Measurements from ENCODE around the gene S100PBP.

Gene S100PBP

DNA sequence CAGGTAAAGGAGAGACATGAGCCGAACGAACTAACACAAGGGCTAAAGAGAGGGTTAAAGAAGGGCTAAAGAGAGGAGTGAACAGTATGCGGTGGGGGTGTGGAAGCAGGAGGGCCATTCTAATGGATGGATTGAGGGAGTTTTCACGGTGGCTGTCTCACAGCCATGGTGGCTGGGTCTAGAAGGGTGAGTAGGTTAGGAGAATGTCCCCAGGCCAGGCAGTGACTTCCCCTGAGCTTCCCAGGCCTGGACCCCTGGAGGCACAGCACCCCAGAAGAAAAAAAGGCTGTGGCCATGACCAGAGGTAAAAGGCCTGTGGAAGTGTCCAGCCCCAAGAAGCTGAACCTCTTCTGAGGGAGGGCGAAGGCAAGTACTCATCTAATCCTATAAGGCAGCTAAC lies 49.7 kb downstream of the S100PBP start:
- H3K4me3 ChIP-seq (ENCODE audit: low read length) = no peak overlapping the region
- no peaks in the 10 kb centered on the region for H3K9me3 ChIP-seq (ENCODE audit: control insufficient read depth, low read depth, low read length)
- H3K9ac ChIP-seq (ENCODE audit: low read length) = no peak overlapping the region
- peaks cover 31% of the 10 kb centered on the region for H3K27me3 ChIP-seq (ENCODE audit: control insufficient read depth, insufficient read depth, low read length)
- no peaks in the 10 kb centered on the region for H3K36me3 ChIP-seq (ENCODE audit: control insufficient read depth, low read depth, low read length)
- peaks cover 18% of the 10 kb centered on the region for H3K4me1 ChIP-seq (ENCODE audit: control insufficient read depth, low read depth, low read length)
- no peak overlapping the region for H3K27ac ChIP-seq (ENCODE audit: low read length)

- Histone ChIP-seq H3K9ac (ENCODE audit: low read length) (no peak overlapping the region), H3K36me3 (ENCODE audit: control insufficient read depth, low read depth, low read length) (no peaks in the 10 kb centered on the region), H3K4me3 (ENCODE audit: low read length) (no peak overlapping the region), H3K27me3 (ENCODE audit: control insufficient read depth, insufficient read depth, low read length) (peaks cover 33% of the 10 kb centered on the region), H3K27ac (ENCODE audit: low read length) (no peak overlapping the region), H3K4me1 (ENCODE audit: control insufficient read depth, low read depth, low read length) (peaks cover 19% of the 10 kb centered on the region), H3K9me3 (ENCODE audit: control insufficient read depth, low read depth, low read length) (no peaks in the 10 kb centered on the region)
Measured at GRCh38 chr1:32867671-32868070, 50.2 kb downstream of the S100PBP start.

DNA sequence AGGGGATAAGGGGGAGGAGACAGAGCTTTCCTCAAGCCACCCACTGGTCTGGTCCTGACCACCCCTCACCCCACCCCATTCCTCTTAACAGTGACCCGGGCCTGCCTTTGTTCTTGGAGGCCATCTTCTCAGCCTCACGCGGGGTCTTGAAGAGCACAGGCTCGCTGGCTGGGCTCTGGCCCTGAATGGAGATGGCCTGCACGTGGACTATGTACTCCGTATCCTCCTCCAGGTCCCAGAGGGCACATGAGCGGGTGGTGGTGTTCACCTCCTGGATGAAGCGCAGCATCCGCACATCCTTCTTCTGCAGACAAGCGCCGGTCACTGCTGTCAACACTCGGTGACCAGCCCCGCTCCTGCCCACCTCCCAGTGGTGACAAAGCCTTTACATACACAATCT lies 50.6 kb downstream of the S100PBP start:
- Histone ChIP-seq H3K4me3 (ENCODE audit: low read length) (no peak overlapping the region), H3K9me3 (ENCODE audit: control insufficient read depth, low read depth, low read length) (no peaks in the 10 kb centered on the region), H3K4me1 (ENCODE audit: control insufficient read depth, low read depth, low read length) (peaks cover 19% of the 10 kb centered on the region), H3K36me3 (ENCODE audit: control insufficient read depth, low read depth, low read length) (no peaks in the 10 kb centered on the region), H3K27ac (ENCODE audit: low read length) (no peak overlapping the region), H3K9ac (ENCODE audit: low read length) (no peak overlapping the region), H3K27me3 (ENCODE audit: control insufficient read depth, insufficient read depth, low read length) (peaks cover 33% of the 10 kb centered on the region)

DNA sequence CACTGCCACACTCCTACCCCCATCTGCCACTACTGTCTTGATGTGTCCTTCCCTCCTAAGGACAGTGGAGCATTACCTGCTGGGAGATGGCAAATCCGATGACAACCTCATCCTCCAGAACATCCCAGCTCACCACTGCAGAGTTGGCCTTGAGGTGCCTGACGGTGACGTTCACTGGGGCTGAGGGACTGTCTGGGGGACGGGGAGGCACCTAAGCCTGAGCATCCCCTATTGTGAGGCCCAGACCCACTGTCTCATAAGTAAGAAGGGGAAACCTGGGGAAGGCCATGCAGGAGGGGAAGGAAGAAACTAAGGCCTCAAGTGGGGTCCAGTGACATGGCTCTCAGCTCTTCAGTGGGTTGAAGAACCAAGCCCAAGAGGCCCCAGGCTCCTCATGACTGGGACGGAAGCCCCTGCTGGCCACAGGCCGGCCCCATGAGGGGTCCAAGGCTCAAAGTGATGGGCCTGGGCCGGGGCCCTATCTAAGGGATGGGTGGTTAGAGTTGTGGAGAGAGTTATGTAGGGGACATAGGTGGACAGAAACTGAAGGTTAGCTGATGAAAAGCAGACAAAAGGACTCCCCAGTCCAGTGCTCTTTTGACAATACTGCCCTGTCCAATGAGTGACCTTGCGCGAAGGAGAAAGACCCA lies 51.5 kb downstream of the S100PBP start:
- Histone ChIP-seq H3K9ac (ENCODE audit: low read length) (no peak overlapping the region), H3K27me3 (ENCODE audit: control insufficient read depth, insufficient read depth, low read length) (peaks cover 33% of the 10 kb centered on the region), H3K4me1 (ENCODE audit: control insufficient read depth, low read depth, low read length) (peaks cover 19% of the 10 kb centered on the region), H3K4me3 (ENCODE audit: low read length) (no peak overlapping the region), H3K27ac (ENCODE audit: low read length) (no peak overlapping the region), H3K36me3 (ENCODE audit: control insufficient read depth, low read depth, low read length) (no peaks in the 10 kb centered on the region), H3K9me3 (ENCODE audit: control insufficient read depth, low read depth, low read length) (no peaks in the 10 kb centered on the region)

GRCh38 chr1:32869923-32870614 lies 52.6 kb downstream of the S100PBP start:
- peak overlapping the region; percentile 51 for H3K4me3 ChIP-seq (ENCODE audit: low read length)
- H3K9ac ChIP-seq (ENCODE audit: low read length) = no peak overlapping the region
- H3K36me3 ChIP-seq (ENCODE audit: control insufficient read depth, low read depth, low read length) = no peaks in the 10 kb centered on the region
- no peak overlapping the region for H3K27ac ChIP-seq (ENCODE audit: low read length)
- peaks cover 19% of the 10 kb centered on the region for H3K4me1 ChIP-seq (ENCODE audit: control insufficient read depth, low read depth, low read length)
- peaks cover 33% of the 10 kb centered on the region for H3K27me3 ChIP-seq (ENCODE audit: control insufficient read depth, insufficient read depth, low read length)
- H3K9me3 ChIP-seq (ENCODE audit: control insufficient read depth, low read depth, low read length) = no peaks in the 10 kb centered on the region

DNA sequence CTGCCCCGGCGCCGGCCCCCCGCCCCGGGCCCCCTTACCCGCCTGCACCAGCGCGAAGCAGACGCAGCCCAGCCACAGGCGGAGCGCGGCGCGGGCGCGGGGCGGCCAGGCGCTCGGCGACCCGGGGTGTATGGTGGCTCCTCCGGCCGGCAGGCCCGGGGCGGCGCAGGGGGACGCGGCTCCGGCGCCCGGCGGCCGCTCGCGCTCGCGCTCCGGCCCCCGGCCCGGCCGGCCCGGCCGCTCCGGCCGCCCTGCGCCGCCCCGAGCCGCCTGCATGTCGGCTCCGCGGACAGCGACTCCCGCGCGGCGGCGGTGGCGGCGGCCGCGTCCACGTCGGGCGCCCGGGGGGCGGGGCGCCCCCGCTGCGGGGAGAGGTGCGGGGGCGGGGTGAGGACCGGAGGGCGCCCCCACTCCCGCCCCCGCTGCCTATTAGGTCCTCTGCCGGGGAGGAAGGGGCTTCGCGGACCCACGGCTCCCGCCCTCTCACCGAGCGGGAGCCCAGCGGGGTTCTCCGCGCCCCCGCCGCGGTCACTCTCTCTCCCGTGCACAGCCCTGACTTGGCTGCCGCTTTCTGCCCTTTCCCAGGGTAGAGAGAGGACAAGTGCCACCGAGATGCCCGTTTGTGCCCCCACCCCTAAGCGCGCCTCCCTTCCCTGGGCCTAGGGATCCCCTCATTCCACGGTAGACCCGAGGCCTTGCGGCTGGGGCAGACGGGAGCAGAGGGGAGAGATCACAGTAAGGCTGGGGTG lies 53.3 kb downstream of the S100PBP start, which contains the start of gene FNDC5:
Gene FNDC5, minus strand, starts transcription at position 298 of the 749 bp plus-strand sequence.
- H3K4me1 ChIP-seq (ENCODE audit: control insufficient read depth, low read depth, low read length) = peaks cover 26% of the 10 kb centered on the region
- H3K27ac ChIP-seq (ENCODE audit: low read length) = no peak within 1 kb of the TSS
- H3K27me3 ChIP-seq (ENCODE audit: control insufficient read depth, insufficient read depth, low read length) = peaks cover 33% of the 10 kb centered on the region
- no peak within 1 kb of the TSS for H3K9ac ChIP-seq (ENCODE audit: low read length)
- no peaks in the 10 kb centered on the region for H3K36me3 ChIP-seq (ENCODE audit: control insufficient read depth, low read depth, low read length)
- peak within 1 kb of the TSS; percentile 51 for H3K4me3 ChIP-seq (ENCODE audit: low read length)
- H3K9me3 ChIP-seq (ENCODE audit: control insufficient read depth, low read depth, low read length) = no peaks in the 10 kb centered on the region

DNA sequence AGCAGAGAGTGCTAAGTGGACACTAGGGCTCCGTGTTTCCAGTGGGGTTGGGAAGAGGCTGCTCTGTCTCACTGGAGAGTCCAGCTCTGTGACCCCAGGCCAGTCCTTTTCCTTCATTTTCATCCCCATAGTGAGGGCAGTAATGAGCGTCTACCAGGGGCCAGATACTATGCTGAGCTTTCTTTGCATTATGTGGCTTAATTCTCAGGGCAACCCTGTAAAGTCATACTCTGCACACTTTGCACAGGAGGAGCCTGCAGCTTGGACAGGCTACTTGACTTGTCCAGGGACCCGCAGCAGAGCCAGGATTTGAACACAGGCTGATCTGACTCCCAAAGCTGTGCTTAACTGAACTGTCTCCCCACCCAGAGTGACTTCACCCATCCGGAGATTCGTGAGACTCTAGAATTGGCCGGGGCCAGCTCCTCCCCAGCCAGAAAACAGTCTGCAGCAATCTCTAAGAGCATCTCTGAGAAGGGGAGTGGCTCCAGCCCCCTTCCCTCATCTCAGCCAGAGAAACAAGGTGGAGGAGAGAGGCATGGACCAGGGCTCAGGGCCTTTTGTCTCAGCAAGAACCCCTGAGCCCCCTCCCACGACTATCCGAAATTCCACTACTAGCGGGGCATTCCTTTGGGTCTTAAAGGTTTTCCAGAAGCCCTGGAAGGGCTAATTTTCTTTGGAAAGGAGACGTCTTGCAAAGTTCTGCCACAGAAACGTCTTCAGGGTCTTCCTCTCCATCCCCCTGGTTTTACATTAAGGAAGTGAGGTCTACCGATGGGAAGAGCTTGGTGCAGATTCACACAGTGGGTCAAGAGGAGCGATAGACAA lies 54.1 kb downstream of the S100PBP start:
- Histone ChIP-seq H3K4me3 (ENCODE audit: low read length) (peak overlapping the region; percentile 46), H3K27ac (ENCODE audit: low read length) (no peak overlapping the region), H3K9me3 (ENCODE audit: control insufficient read depth, low read depth, low read length) (no peaks in the 10 kb centered on the region), H3K36me3 (ENCODE audit: control insufficient read depth, low read depth, low read length) (no peaks in the 10 kb centered on the region), H3K9ac (ENCODE audit: low read length) (no peak overlapping the region), H3K27me3 (ENCODE audit: control insufficient read depth, insufficient read depth, low read length) (peaks cover 33% of the 10 kb centered on the region), H3K4me1 (ENCODE audit: control insufficient read depth, low read depth, low read length) (peaks cover 31% of the 10 kb centered on the region)

GRCh38 chr1:32872192-32872460 lies 54.7 kb downstream of the S100PBP start:
- no peaks in the 10 kb centered on the region for H3K36me3 ChIP-seq (ENCODE audit: control insufficient read depth, low read depth, low read length)
- H3K4me3 ChIP-seq (ENCODE audit: low read length) = no peak overlapping the region
- H3K9ac ChIP-seq (ENCODE audit: low read length) = no peak overlapping the region
- no peak overlapping the region for H3K27ac ChIP-seq (ENCODE audit: low read length)
- no peaks in the 10 kb centered on the region for H3K9me3 ChIP-seq (ENCODE audit: control insufficient read depth, low read depth, low read length)
- H3K4me1 ChIP-seq (ENCODE audit: control insufficient read depth, low read depth, low read length) = peaks cover 31% of the 10 kb centered on the region
- peaks cover 33% of the 10 kb centered on the region for H3K27me3 ChIP-seq (ENCODE audit: control insufficient read depth, insufficient read depth, low read length)

DNA sequence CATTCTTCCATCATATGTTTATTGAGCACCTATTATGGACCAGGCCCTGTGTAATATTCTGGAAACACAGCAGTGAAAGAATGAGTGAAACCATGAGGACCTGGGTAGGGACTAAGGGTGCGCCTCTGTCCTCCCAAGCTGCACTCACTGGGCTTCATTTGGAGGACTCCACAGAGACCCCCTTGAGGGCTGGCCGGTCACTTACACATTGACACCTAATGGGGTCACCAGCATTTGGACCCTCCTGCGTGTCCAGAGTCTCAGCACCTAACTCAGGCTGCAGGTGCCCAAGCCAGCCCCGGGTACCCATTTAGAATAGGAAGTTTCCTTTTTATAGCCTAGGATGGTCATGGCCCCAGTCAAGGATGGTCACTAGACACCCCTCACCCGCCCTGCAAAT lies 56.0 kb downstream of the S100PBP start:
- no peak overlapping the region for H3K4me3 ChIP-seq (ENCODE audit: low read length)
- H3K9me3 ChIP-seq (ENCODE audit: control insufficient read depth, low read depth, low read length) = no peaks in the 10 kb centered on the region
- no peaks in the 10 kb centered on the region for H3K36me3 ChIP-seq (ENCODE audit: control insufficient read depth, low read depth, low read length)
- peaks cover 33% of the 10 kb centered on the region for H3K27me3 ChIP-seq (ENCODE audit: control insufficient read depth, insufficient read depth, low read length)
- peaks cover 38% of the 10 kb centered on the region for H3K4me1 ChIP-seq (ENCODE audit: control insufficient read depth, low read depth, low read length)
- H3K27ac ChIP-seq (ENCODE audit: low read length) = no peak overlapping the region
- no peak overlapping the region for H3K9ac ChIP-seq (ENCODE audit: low read length)

DNA sequence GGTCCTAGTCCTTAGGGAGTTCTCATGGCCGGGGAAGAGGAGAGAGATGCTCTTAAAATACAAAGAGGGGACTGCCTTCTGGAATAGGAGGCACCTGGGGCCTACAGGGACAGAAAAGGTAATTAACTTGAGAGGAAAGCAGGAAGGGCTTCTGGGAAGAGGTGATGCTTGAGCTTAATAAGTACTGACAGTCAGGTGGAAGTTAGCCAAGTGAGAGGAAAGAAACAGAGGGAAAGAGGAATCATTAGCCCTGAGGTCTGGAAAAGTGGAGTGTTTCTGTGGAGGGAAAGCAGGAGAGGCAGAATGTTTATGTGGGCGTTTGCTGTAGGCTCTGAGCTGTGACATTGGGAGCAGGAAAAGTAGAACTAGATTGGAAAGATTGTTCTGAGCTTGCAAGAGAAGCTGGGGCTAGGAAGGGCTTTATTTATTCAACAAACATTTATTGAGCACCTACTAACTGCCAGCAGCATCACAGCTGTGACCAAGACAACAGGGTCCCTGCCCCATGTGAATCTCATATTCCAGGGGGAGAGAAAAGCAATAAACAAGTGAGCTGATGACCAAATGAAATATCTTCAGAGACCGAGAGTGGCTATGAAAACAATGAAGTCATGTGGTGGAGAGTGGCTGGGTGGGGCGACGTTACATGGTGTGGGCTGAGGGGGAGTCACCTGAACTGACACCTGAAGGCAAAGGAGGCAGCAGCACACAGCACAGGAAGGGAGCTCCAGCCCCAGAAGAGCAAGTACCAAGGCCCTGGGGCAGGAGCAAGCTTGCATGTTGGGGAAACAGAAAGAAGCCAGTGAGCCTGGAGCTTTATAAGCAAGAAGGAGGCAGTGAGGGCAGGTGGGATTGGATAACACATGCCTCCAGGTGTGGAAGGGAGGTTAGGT lies 57.7 kb downstream of the S100PBP start:
- H3K36me3 ChIP-seq (ENCODE audit: control insufficient read depth, low read depth, low read length) = no peaks in the 10 kb centered on the region
- no peak overlapping the region for H3K4me3 ChIP-seq (ENCODE audit: low read length)
- H3K4me1 ChIP-seq (ENCODE audit: control insufficient read depth, low read depth, low read length) = peaks cover 33% of the 10 kb centered on the region
- no peak overlapping the region for H3K27ac ChIP-seq (ENCODE audit: low read length)
- no peaks in the 10 kb centered on the region for H3K9me3 ChIP-seq (ENCODE audit: control insufficient read depth, low read depth, low read length)
- peaks cover 19% of the 10 kb centered on the region for H3K27me3 ChIP-seq (ENCODE audit: control insufficient read depth, insufficient read depth, low read length)
- no peak overlapping the region for H3K9ac ChIP-seq (ENCODE audit: low read length)

Data from iPS-18a (cell line).